ENCODE data around the gene GTF2A1L. TPM values are rescaled to one million over a fixed set of nuclear protein-coding genes. Genes with fewer than 3 reads are reported as not detected.
"Not testable (repeated sequence)": the region's sequence is repeated elsewhere in the genome, so short reads cannot be mapped to it uniquely, and the experiment has no call there.

GTF2A1L gene
- total and polyA plus RNA-seq, 9 donors = 2.1 to 13.8 (median 3.6) TPM; not detected in 3

- Histone ChIP-seq H3K27ac (no peak overlapping the region), H3K4me1 (ENCODE audit: insufficient read depth) (no peaks in the 10 kb centered on the region), H3K4me3 (no peak overlapping the region), H3K27me3 (no peaks in the 10 kb centered on the region), H3K9me3 (no peaks in the 10 kb centered on the region), H3K36me3 (no peaks in the 10 kb centered on the region)
- no peak for TF ChIP-seq POLR2A (IDR thresholded peaks at IDR 0.05)
- no peak for TF ChIP-seq EP300 (IDR thresholded peaks at IDR 0.05)
- TF ChIP-seq CTCF (IDR thresholded peaks at IDR 0.05) = no peak
- DNase-seq = no peak
- WGBS, 3 donors = 86 to 92% (median 92%) methylated on average over 1 of the region's 1 CpG
- intact Hi-C loops (cut with DNase I) = no loop called here
Observed at GRCh38 chr2:48590017-48590416, 27.6 kb upstream of the GTF2A1L start.

GRCh38 chr2:48592067-48592466 lies 25.6 kb upstream of the GTF2A1L start:
- Histone ChIP-seq H3K9me3 (no peaks in the 10 kb centered on the region), H3K4me3 (no peak overlapping the region), H3K36me3 (no peaks in the 10 kb centered on the region), H3K4me1 (ENCODE audit: insufficient read depth) (no peaks in the 10 kb centered on the region), H3K27me3 (no peaks in the 10 kb centered on the region), H3K27ac (no peak overlapping the region)
- TF ChIP-seq EP300 (IDR thresholded peaks at IDR 0.05) (no peak), CTCF (IDR thresholded peaks at IDR 0.05) (no peak)
- intact Hi-C loops (cut with DNase I) = no loop called here
- 93 to 98% (median 94%) methylated on average over 2 of the region's 2 CpGs for WGBS, 3 donors
- no peak for DNase-seq

DNA sequence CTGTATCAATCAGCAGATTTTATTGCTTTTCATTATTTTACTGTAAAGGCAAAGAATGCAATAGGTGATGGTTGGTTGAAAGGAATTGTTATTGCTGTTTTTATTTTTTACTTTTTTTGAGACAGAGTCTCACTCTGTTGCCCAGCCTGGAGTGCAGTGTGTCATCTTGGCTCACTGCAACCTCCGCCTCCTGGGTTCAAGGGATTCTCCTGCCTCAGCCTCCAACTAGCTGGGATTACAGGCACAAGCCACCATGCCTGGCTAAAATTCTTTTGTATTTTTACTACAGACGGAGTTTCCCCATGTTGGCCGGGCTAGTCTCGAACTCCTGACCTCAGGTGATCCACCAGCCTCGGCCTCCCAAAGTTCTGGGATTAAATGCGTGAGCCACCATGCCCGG lies 20.9 kb upstream of the GTF2A1L start:
- WGBS, 3 donors = 95 to 97% (median 96%) methylated on average over 7 of the region's 7 CpGs
- H3K36me3 ChIP-seq; H3K27me3 ChIP-seq; H3K9me3 ChIP-seq; DNase-seq; H3K27ac ChIP-seq; intact Hi-C loops (cut with DNase I); H3K4me3 ChIP-seq; H3K4me1 ChIP-seq (ENCODE audit: insufficient read depth): not testable (repeated sequence)

DNA sequence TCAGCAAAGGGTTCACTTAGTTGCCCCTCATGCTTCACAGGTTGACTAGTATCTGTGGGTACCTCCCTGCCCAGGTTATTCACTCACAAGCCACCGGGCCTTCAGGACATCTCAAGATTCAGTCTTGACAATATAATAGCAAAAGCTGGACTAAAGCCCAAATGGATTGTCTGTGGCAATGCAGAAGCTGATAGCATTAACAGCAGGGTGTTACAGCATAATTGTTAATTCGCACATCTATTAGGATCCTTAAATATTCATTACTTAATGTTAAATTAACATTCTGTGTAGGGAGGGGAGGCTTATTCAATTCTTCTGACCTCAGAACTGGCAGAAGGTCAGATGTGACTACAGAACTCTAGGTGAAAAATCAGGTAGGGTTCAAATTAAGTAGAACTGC lies 20.2 kb upstream of the GTF2A1L start:
- no peak for DNase-seq
- H3K36me3 ChIP-seq = no peaks in the 10 kb centered on the region
- TF ChIP-seq CTCF (IDR thresholded peaks at IDR 0.05) = no peak
- TF ChIP-seq EP300 (IDR thresholded peaks at IDR 0.05) = no peak
- no peak for TF ChIP-seq POLR2A (IDR thresholded peaks at IDR 0.05)
- intact Hi-C loops (cut with DNase I) = no loop called here
- H3K27ac ChIP-seq = no peak overlapping the region
- WGBS, 3 donors = 80 to 90% (median 87%) methylated on average over 2 of the region's 2 CpGs
- no peak overlapping the region for H3K4me3 ChIP-seq
- no peaks in the 10 kb centered on the region for H3K4me1 ChIP-seq (ENCODE audit: insufficient read depth)
- H3K27me3 ChIP-seq = no peaks in the 10 kb centered on the region
- no peaks in the 10 kb centered on the region for H3K9me3 ChIP-seq

DNA sequence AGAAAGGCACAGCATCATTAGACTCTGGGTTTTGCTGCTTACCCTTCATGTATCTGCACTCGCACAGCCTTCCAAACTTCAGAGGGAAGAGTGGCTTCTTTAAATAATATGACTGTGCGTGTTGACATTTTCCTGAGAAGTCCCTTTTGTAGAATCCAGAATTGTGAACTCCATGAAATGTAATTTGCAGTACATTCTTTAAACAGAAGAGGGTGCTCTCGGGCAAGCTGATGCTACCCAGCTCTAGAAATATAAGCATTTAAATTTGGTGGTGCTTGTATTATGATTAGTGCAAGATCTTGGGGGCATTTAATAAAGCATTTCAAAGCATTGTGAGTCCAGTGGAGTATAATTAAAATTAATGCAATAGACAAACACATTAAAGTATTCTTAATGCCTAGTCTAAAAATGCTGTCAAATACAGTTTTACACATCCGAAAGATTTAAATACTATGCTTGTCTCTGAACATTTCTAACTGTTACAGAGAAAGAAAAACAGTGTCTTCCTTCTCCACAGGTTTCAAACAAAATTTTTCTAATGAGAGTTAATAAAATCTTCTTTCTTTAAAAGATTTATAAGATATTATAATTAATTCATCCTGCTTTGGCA lies 17.3 kb upstream of the GTF2A1L start:
- peak in 2 of 3 donors; percentile 40 to 49 for TF ChIP-seq CTCF (IDR thresholded peaks at IDR 0.05)
- no peak for TF ChIP-seq EP300 (IDR thresholded peaks at IDR 0.05)
- H3K4me3 ChIP-seq = no peak overlapping the region
- H3K27me3 ChIP-seq = no peaks in the 10 kb centered on the region
- H3K27ac ChIP-seq = no peak overlapping the region
- H3K36me3 ChIP-seq = no peaks in the 10 kb centered on the region
- no peaks in the 10 kb centered on the region for H3K9me3 ChIP-seq
- H3K4me1 ChIP-seq (ENCODE audit: insufficient read depth) = no peaks in the 10 kb centered on the region
- no peak for DNase-seq
- 37 to 41% (median 38%) methylated on average over 4 of the region's 4 CpGs for WGBS, 3 donors
- intact Hi-C loops (cut with DNase I) = no loop called here
